Trophoblast cell (in vitro differentiated cells and primary cell): ENCODE data around the gene PANK1.

Experiments
- DNase-seq, 2 donors: peaks; one replicate each; pipeline ENCODE4 v3.0.0-alpha.2; 2016
- H2AFZ ChIP-seq: 2 replicates; pipeline ENCODE4 v1.6.1; 2013; ENCODE audit warnings: low read length, moderate library complexity, mild to moderate bottlenecking; ENCODE audit not compliant: insufficient read depth, poor library complexity
- H2AK5ac ChIP-seq: 2 replicates; pipeline ENCODE4 v1.6.1; 2013; ENCODE audit warnings: mild to moderate bottlenecking, low read length
- H2BK120ac ChIP-seq: 2 replicates; pipeline ENCODE4 v1.6.1; 2013; ENCODE audit warnings: low read length, mild to moderate bottlenecking, moderate library complexity; ENCODE audit not compliant: insufficient read depth, poor library complexity
- H2BK12ac ChIP-seq: 2 replicates; pipeline ENCODE4 v1.6.1; 2013; ENCODE audit warnings: mild to moderate bottlenecking, low read length, moderate library complexity
- H2BK5ac ChIP-seq: 2 replicates; pipeline ENCODE4 v1.6.1; 2013; ENCODE audit warnings: low read length, low read depth, moderate library complexity, mild to moderate bottlenecking; ENCODE audit not compliant: poor library complexity
- H3K14ac ChIP-seq: 2 replicates; pipeline ENCODE4 v1.6.1; 2013; ENCODE audit warnings: mild to moderate bottlenecking, low read length
- H3K18ac ChIP-seq: 2 replicates; pipeline ENCODE4 v1.6.1; 2013; ENCODE audit warnings: mild to moderate bottlenecking, low read length
- H3K23ac ChIP-seq: 2 replicates; pipeline ENCODE4 v1.6.1; 2013; ENCODE audit warnings: low read length
- H3K27ac ChIP-seq: 2 replicates; pipeline ENCODE4 v1.5.1; 2013; ENCODE audit warnings: low read depth, mild to moderate bottlenecking, inconsistent platforms, low read length, moderate library complexity
- H3K27me3 ChIP-seq: 2 replicates; pipeline ENCODE4 v1.6.1; 2013; ENCODE audit warnings: inconsistent platforms, mild to moderate bottlenecking, low read length, moderate library complexity; ENCODE audit not compliant: insufficient read depth
- H3K36me3 ChIP-seq, 2 experiments: 1 replicate in 1 of 2; 2 replicates in 1 of 2; pipeline ENCODE4 v1.6.1; 2013; ENCODE audit warnings: low read length in 2 of 2, mild to moderate bottlenecking in 2 of 2, moderate library complexity in 1 of 2; ENCODE audit not compliant: insufficient read depth in 2 of 2, control insufficient read depth in 1 of 2
- H3K4ac ChIP-seq: 2 replicates; pipeline ENCODE4 v1.6.1; 2013; ENCODE audit warnings: low read depth, mild to moderate bottlenecking, low read length, moderate library complexity
- H3K4me1 ChIP-seq, 2 experiments: 1 replicate in 1 of 2; 2 replicates in 1 of 2; pipeline ENCODE4 v1.6.1; 2013; ENCODE audit warnings: low read length in 2 of 2, mild to moderate bottlenecking in 2 of 2, moderate library complexity in 1 of 2; ENCODE audit not compliant: insufficient read depth in 2 of 2, control insufficient read depth in 1 of 2
- H3K4me2 ChIP-seq: 2 replicates; pipeline ENCODE4 v1.6.1; 2013; ENCODE audit warnings: inconsistent platforms, mild to moderate bottlenecking, low read length, moderate library complexity
- H3K4me3 ChIP-seq: 2 replicates; pipeline ENCODE4 v1.5.1; 2013; ENCODE audit warnings: mild to moderate bottlenecking, low read depth, low read length, inconsistent platforms
- H3K79me1 ChIP-seq: one replicate; pipeline ENCODE4 v1.6.1; 2013; ENCODE audit warnings: low read length
- H3K79me2 ChIP-seq: 2 replicates; pipeline ENCODE4 v1.6.1; 2013; ENCODE audit warnings: low read length, mild to moderate bottlenecking; ENCODE audit not compliant: control insufficient read depth, insufficient read depth, poor library complexity
- H3K9ac ChIP-seq: 2 replicates; pipeline ENCODE4 v1.6.1; 2013; ENCODE audit warnings: mild to moderate bottlenecking, low read length
- H3K9me3 ChIP-seq: 2 replicates; pipeline ENCODE4 v1.6.1; 2013; ENCODE audit warnings: low read depth, mild to moderate bottlenecking, control low read depth, inconsistent platforms, low read length; ENCODE audit not compliant: insufficient read depth
- H4K12ac ChIP-seq: 2 replicates; pipeline ENCODE4 v1.6.1; 2013; ENCODE audit warnings: low read depth, mild to moderate bottlenecking, low read length, moderate library complexity
- H4K8ac ChIP-seq: 2 replicates; pipeline ENCODE4 v1.6.1; 2013; ENCODE audit warnings: low read depth, mild to moderate bottlenecking, low read length, moderate library complexity
- H4K91ac ChIP-seq: one replicate; pipeline ENCODE4 v1.6.1; 2013; ENCODE audit warnings: low read depth, mild to moderate bottlenecking, low read length, moderate library complexity
- WGBS: extraction: QIAGEN DNeasy Blood & Tissue Kit; methylation state at CpG from one replicate; pipeline ENCODE4 v1.1.7; 2013; ENCODE audit warnings: missing lambda C conversion rate; ENCODE audit not compliant: insufficient read length, insufficient coverage; ENCODE audit errors: extremely low coverage; 5-methylcytosine and 5-hydroxymethylcytosine counted together

PANK1 gene

GRCh38 chr10:89537364-89537763, 107.7 kb downstream of the PANK1 start:
- peaks cover 12% of the 10 kb centered on the region for H3K27me3 ChIP-seq
- no peak overlapping the region for H3K4me3 ChIP-seq
- H3K36me3 ChIP-seq, result no peaks in the 10 kb centered on the region
- no peak overlapping the region for H4K91ac ChIP-seq
- DNase-seq, result no peak
- H4K8ac ChIP-seq, result no peak overlapping the region
- no peak overlapping the region for H3K18ac ChIP-seq
- no peaks in the 10 kb centered on the region for H3K9me3 ChIP-seq
- no peak overlapping the region for H2AK5ac ChIP-seq
- H3K79me2 ChIP-seq, result no peaks in the 10 kb centered on the region
- H2AFZ ChIP-seq, result no peak overlapping the region
- H4K12ac ChIP-seq, result no peak overlapping the region
- no peak overlapping the region for H2BK120ac ChIP-seq
- no peak overlapping the region for H2BK5ac ChIP-seq
- H3K14ac ChIP-seq, result no peak overlapping the region
- no peak overlapping the region for H3K23ac ChIP-seq
- no peak overlapping the region for H3K4me2 ChIP-seq
- peaks cover 9 to 10% of the 10 kb centered on the region in 2 experiments for H3K4me1 ChIP-seq
- H3K9ac ChIP-seq, result no peak overlapping the region
- no peaks in the 10 kb centered on the region for H3K79me1 ChIP-seq
- H3K4ac ChIP-seq, result no peak overlapping the region
- H3K27ac ChIP-seq, result no peak overlapping the region
- no CpG with 5 or more reads among the region's 1 CpG for WGBS
- H2BK12ac ChIP-seq, result no peak overlapping the region

GRCh38 chr10:89536013-89536354, 109.1 kb downstream of the PANK1 start:
- DNase-seq, result no peak
- no peak overlapping the region for H2AK5ac ChIP-seq
- H3K36me3 ChIP-seq, result no peaks in the 10 kb centered on the region
- H2AFZ ChIP-seq, result no peak overlapping the region
- peak overlapping the region; percentile 55 for H3K4me3 ChIP-seq
- peak overlapping the region; percentile 85 for H3K18ac ChIP-seq
- no peak overlapping the region for H4K8ac ChIP-seq
- H3K4me1 ChIP-seq, result peaks cover 9 to 10% of the 10 kb centered on the region in 2 experiments
- no peak overlapping the region for H2BK5ac ChIP-seq
- no peak overlapping the region for H3K4ac ChIP-seq
- H3K79me2 ChIP-seq, result no peaks in the 10 kb centered on the region
- no peak overlapping the region for H3K23ac ChIP-seq
- H2BK12ac ChIP-seq, result peak overlapping the region; percentile 38
- H2BK120ac ChIP-seq, result peak overlapping the region; percentile 75
- no CpG with 5 or more reads among the region's 16 CpGs for WGBS
- no peaks in the 10 kb centered on the region for H3K79me1 ChIP-seq
- no peaks in the 10 kb centered on the region for H3K9me3 ChIP-seq
- H4K12ac ChIP-seq, result no peak overlapping the region
- H4K91ac ChIP-seq, result no peak overlapping the region
- peak overlapping the region; percentile 67 for H3K4me2 ChIP-seq
- H3K27me3 ChIP-seq, result peaks cover 12% of the 10 kb centered on the region
- H3K9ac ChIP-seq, result no peak overlapping the region
- H3K14ac ChIP-seq, result no peak overlapping the region
- H3K27ac ChIP-seq, result no peak overlapping the region

- H3K18ac ChIP-seq, result peak within 1 kb of the TSS; percentile 85
- no peak within 1 kb of the TSS for H2AK5ac ChIP-seq
- peaks cover 9 to 10% of the 10 kb centered on the region in 2 experiments for H3K4me1 ChIP-seq
- peak within 1 kb of the TSS; percentile 59 for H2AFZ ChIP-seq
- no peaks in the 10 kb centered on the region for H3K36me3 ChIP-seq
- peak within 1 kb of the TSS; percentile 75 for H2BK120ac ChIP-seq
- H4K91ac ChIP-seq, result no peak within 1 kb of the TSS
- peak within 1 kb of the TSS; percentile 1 for H3K14ac ChIP-seq
- no peak within 1 kb of the TSS for H3K27ac ChIP-seq
- no peak within 1 kb of the TSS for H3K4ac ChIP-seq
- H3K9ac ChIP-seq, result no peak within 1 kb of the TSS
- no peaks in the 10 kb centered on the region for H3K79me1 ChIP-seq
- H3K4me3 ChIP-seq, result peak within 1 kb of the TSS; percentile 58
- peak within 1 kb of the TSS; percentile 38 for H2BK12ac ChIP-seq
- no CpG with 5 or more reads among the region's 87 CpGs for WGBS
- no peaks in the 10 kb centered on the region for H3K9me3 ChIP-seq
- no peak within 1 kb of the TSS for H4K12ac ChIP-seq
- peak in 1 of 2 donors; percentile 23 for DNase-seq
- H3K23ac ChIP-seq, result no peak within 1 kb of the TSS
- H3K27me3 ChIP-seq, result peaks cover 12% of the 10 kb centered on the region
- peak within 1 kb of the TSS; percentile 67 for H3K4me2 ChIP-seq
- H2BK5ac ChIP-seq, result no peak within 1 kb of the TSS
- H4K8ac ChIP-seq, result no peak within 1 kb of the TSS
- no peaks in the 10 kb centered on the region for H3K79me2 ChIP-seq
These were observed 109.7 kb downstream of the PANK1 start, which contains the start of gene SLC16A12 for GRCh38 chr10:89535171-89536012. Gene SLC16A12 (minus strand): TSS chr10:89535594. CDS start chr10:89462578, 73,016 bp downstream.

- Histone ChIP-seq H3K27ac (no peak overlapping the region), H2BK5ac (no peak overlapping the region), H3K36me3 (no peaks in the 10 kb centered on the region), H3K4ac (no peak overlapping the region), H3K4me2 (peak overlapping the region; percentile 67), H3K4me3 (no peak overlapping the region), H4K8ac (no peak overlapping the region), H2BK12ac (no peak overlapping the region), H3K9me3 (no peaks in the 10 kb centered on the region), H4K91ac (no peak overlapping the region), H2BK120ac (no peak overlapping the region), H3K18ac (no peak overlapping the region), H3K27me3 (peaks cover 12% of the 10 kb centered on the region), H3K4me1 (peaks cover 9 to 10% of the 10 kb centered on the region in 2 experiments), H3K23ac (no peak overlapping the region), H2AFZ (no peak overlapping the region), H3K79me2 (no peaks in the 10 kb centered on the region), H3K9ac (no peak overlapping the region), H3K79me1 (no peaks in the 10 kb centered on the region), H4K12ac (no peak overlapping the region), H3K14ac (no peak overlapping the region), H2AK5ac (no peak overlapping the region)
- WGBS, result no CpG with 5 or more reads among the region's 8 CpGs
- DNase-seq, result no peak
These were observed 110.2 kb downstream of the PANK1 start for GRCh38 chr10:89534826-89535166.
